Spinal cord (tissue), 10 donors: Measurements from ENCODE around the gene APBB1IP. TPM values are rescaled to one million over a fixed set of nuclear protein-coding genes. Genes with fewer than 3 reads are reported as not detected.
"Not testable (repeated sequence)": the region's sequence is repeated elsewhere in the genome, so short reads cannot be mapped to it uniquely, and the experiment has no call there.

ENCODE experiments used
- DNase-seq, 6 donors: peaks; one replicate each; pipeline versions ENCODE4 v3.0.0 to v3.0.0-alpha.2; 2013 to 2015; ENCODE audit warnings: low spot score in 6 of 6, low read depth in 4 of 6
- H3K27ac ChIP-seq: one replicate; pipeline ENCODE4 v1.5.1; 2013; ENCODE audit warnings: low read depth, low read length, control low read depth
- H3K27me3 ChIP-seq: one replicate; pipeline ENCODE4 v1.6.1; 2013; ENCODE audit warnings: low read length; ENCODE audit not compliant: control insufficient read depth, insufficient read depth
- H3K36me3 ChIP-seq: one replicate; pipeline ENCODE4 v1.6.1; 2013; ENCODE audit warnings: low read length; ENCODE audit not compliant: control insufficient read depth, insufficient read depth
- H3K4me1 ChIP-seq: one replicate; pipeline ENCODE4 v1.6.1; 2013; ENCODE audit warnings: low read length; ENCODE audit not compliant: control insufficient read depth, insufficient read depth
- H3K4me3 ChIP-seq: one replicate; pipeline ENCODE4 v1.5.1; 2013; ENCODE audit warnings: low read depth, low read length, control low read depth
- H3K9me3 ChIP-seq: one replicate; pipeline ENCODE4 v1.6.1; 2013; ENCODE audit warnings: low read length; ENCODE audit not compliant: control insufficient read depth, insufficient read depth
- WGBS: methylation state at CpG from one replicate; pipeline ENCODE4 v1.1.5; 2013; ENCODE audit warnings: missing lambda C conversion rate; ENCODE audit not compliant: insufficient coverage; 5-methylcytosine and 5-hydroxymethylcytosine counted together
- polyA plus RNA-seq, 2 donors: library from polyadenylated mRNA; unstranded; fragments of 120-200 nt; gene quantifications; one replicate each; pipeline ENCODE4 v1.2.1, GENCODE V29; 2013; ENCODE audit not compliant: insufficient read length in 2 of 2
- total RNA-seq, 2 donors: library from RNA; depleted of rRNA in 1 of 2; stranded (reverse); fragments of 120-200 nt in 1 of 2; fragments of >200 nt in 1 of 2; gene quantifications; one replicate each; pipeline versions ENCODE4 v1.2.3 to v1.2.4, GENCODE V29; 2013 to 2014
- donor health status: healthy.

APBB1IP gene
- total and polyA plus RNA-seq, 4 donors: 3.7 to 20.4 (median 10.4) TPM

GRCh38 chr10:26499426-26499825, 61.3 kb downstream of the APBB1IP start:
- H3K4me1 ChIP-seq: no peaks in the 10 kb centered on the region
- DNase-seq: no peak
- H3K9me3 ChIP-seq: no peaks in the 10 kb centered on the region
- H3K27ac ChIP-seq: no peak overlapping the region
- H3K27me3 ChIP-seq: no peaks in the 10 kb centered on the region
- H3K4me3 ChIP-seq: no peak overlapping the region
- H3K36me3 ChIP-seq: no peaks in the 10 kb centered on the region

GRCh38 chr10:26502986-26503385, 64.8 kb downstream of the APBB1IP start:
- 100% methylated on average over 3 of the region's 6 CpGs for WGBS
- Histone ChIP-seq H3K4me1 (no peaks in the 10 kb centered on the region), H3K27ac (no peak overlapping the region), H3K4me3 (no peak overlapping the region), H3K36me3 (no peaks in the 10 kb centered on the region), H3K9me3 (no peaks in the 10 kb centered on the region), H3K27me3 (no peaks in the 10 kb centered on the region)
- DNase-seq: no peak

DNA sequence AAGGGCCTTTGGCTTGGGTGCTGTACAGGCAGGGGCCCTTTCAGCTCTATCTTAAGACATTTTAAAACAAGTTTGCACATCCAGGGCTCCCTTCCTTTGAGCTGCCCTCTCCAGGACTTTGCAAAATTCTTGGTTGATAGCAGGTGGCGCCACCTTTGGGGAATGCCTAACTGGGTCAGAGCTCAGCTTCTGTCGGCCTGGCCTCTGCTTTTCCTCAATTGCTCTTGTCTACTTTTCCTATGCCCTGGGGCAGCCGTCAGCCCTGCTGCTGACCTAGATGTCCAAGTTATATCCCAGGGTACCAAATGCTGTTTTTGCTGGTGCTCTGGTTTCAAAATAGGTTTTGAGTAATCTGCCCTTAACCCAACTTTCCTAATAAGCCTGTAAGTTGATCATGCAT, 65.8 kb downstream of the APBB1IP start:
- DNase-seq: no peak
- Histone ChIP-seq H3K4me3 (no peak overlapping the region), H3K9me3 (no peaks in the 10 kb centered on the region)

GRCh38 chr10:26504429-26504828, 66.3 kb downstream of the APBB1IP start:
- WGBS: 93% methylated on average over 4 of the region's 10 CpGs
- not testable (repeated sequence) for H3K9me3 ChIP-seq, DNase-seq, H3K36me3 ChIP-seq, H3K27ac ChIP-seq, H3K4me3 ChIP-seq, H3K4me1 ChIP-seq, H3K27me3 ChIP-seq

More for the DNA sequence above, 65.8 kb downstream of the APBB1IP start:
- no peaks in the 10 kb centered on the region for H3K27me3 ChIP-seq
- 50% methylated on average over 2 of the region's 3 CpGs for WGBS
- H3K4me1 ChIP-seq: no peaks in the 10 kb centered on the region
- H3K27ac ChIP-seq: no peak overlapping the region
- no peaks in the 10 kb centered on the region for H3K36me3 ChIP-seq

- 97% methylated on average over 5 of the region's 5 CpGs for WGBS
Observed at GRCh38 chr10:26505491-26505890, 67.3 kb downstream of the APBB1IP start.

DNA sequence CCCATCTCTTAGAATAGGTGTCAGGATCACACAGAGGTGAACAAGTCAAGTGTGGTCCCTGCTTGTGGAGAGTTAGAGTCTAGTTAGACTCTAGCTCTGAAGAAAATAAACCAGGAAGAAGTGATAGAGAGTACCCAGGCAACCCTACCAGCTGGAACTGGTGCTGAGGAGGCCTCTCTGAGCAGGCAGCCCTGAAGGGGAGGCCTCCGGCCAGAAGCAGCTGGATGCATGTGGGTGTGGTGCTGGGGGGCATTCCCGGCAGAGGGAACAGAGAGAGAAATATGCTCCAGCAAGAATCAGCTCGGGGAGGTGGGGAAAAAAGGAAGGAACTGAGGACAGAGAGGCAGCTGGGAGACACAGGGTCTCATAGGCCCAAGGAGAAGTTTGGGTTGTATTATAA, 68.6 kb downstream of the APBB1IP start:
- H3K36me3 ChIP-seq: no peaks in the 10 kb centered on the region
- H3K27me3 ChIP-seq: no peaks in the 10 kb centered on the region
- H3K4me1 ChIP-seq: no peaks in the 10 kb centered on the region
- no peak for DNase-seq
- H3K4me3 ChIP-seq: no peak overlapping the region
- WGBS: 84% methylated on average over 3 of the region's 3 CpGs
- H3K27ac ChIP-seq: no peak overlapping the region
- no peaks in the 10 kb centered on the region for H3K9me3 ChIP-seq

More at GRCh38 chr10:26505491-26505890, 67.3 kb downstream of the APBB1IP start:
- H3K27ac ChIP-seq: no peak overlapping the region
- no peak overlapping the region for H3K4me3 ChIP-seq
- no peaks in the 10 kb centered on the region for H3K4me1 ChIP-seq
- no peaks in the 10 kb centered on the region for H3K27me3 ChIP-seq
- DNase-seq: no peak
- H3K9me3 ChIP-seq: no peaks in the 10 kb centered on the region
- no peaks in the 10 kb centered on the region for H3K36me3 ChIP-seq

DNA sequence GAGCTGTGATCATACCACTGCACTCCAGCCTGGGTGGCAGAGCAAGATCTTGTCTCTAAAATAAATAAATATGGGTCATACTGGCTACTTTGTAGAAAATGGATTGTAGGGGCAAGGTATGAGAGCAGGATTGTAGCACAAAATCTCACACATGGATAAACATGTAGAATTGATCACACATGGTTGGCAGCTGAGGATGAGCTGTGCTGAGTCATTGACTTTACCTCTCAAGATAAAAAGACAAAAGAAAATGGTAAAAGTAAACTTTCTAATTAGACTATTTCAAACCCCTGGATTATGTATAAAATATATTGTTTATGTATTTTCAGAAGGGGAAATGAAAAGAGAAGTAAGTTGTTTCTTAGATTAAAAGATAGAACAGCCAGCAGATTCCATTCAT, 69.3 kb downstream of the APBB1IP start:
- H3K4me1 ChIP-seq: no peaks in the 10 kb centered on the region
- no peaks in the 10 kb centered on the region for H3K27me3 ChIP-seq
- H3K27ac ChIP-seq: no peak overlapping the region
- H3K4me3 ChIP-seq: no peak overlapping the region
- no peak for DNase-seq
- no peaks in the 10 kb centered on the region for H3K9me3 ChIP-seq
- H3K36me3 ChIP-seq: no peaks in the 10 kb centered on the region

GRCh38 chr10:26508016-26508415, 69.9 kb downstream of the APBB1IP start:
- H3K4me1 ChIP-seq: no peaks in the 10 kb centered on the region
- H3K4me3 ChIP-seq: no peak overlapping the region
- peak in 2 of 6 donors; percentile 20 to 48 for DNase-seq
- no peaks in the 10 kb centered on the region for H3K9me3 ChIP-seq
- no CpG with 5 or more reads among the region's 4 CpGs for WGBS
- H3K36me3 ChIP-seq: no peaks in the 10 kb centered on the region
- no peak overlapping the region for H3K27ac ChIP-seq
- H3K27me3 ChIP-seq: no peaks in the 10 kb centered on the region

DNA sequence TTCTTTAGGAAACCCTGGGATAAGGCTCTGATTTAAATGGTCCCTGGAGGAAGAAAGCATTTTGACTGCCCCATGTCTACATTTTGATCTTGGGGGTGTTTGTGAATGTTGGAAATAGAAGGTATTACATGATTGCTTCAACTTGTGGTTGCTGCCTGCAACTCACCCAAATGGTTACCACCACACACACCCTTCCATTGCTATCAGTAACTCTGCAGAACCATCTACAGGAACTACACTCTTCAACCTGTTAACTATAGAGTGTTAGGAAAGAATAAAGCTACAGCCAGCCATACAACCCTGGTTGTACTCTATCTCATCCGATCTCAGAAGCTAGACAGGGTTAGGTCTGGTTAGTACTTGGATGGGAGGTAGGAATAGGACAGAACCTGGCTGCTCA, 71.2 kb downstream of the APBB1IP start:
- Histone ChIP-seq H3K4me1 (no peaks in the 10 kb centered on the region), H3K27me3 (no peaks in the 10 kb centered on the region), H3K9me3 (no peaks in the 10 kb centered on the region), H3K36me3 (no peaks in the 10 kb centered on the region), H3K27ac (no peak overlapping the region), H3K4me3 (no peak overlapping the region)
- no peak for DNase-seq
- WGBS: no CpG with 5 or more reads among the region's 1 CpG

DNA sequence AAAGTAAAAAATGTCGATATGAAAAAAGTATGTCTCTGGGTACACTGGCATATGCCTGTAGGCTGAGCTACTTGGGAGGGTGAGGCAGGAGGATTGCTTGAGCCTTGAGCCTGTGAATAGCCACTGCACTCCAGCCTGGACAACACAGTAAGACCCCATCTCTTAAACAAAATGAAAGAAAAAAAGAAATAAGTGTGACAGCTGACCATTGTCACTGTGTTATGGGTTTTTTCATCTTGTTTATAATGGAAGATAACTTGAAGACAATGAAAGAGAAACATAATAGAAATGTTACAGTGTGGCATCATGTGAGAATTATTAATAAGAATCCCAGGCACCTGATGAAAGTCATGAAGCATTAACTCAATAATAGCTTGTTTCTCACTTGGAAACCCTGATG, 75.0 kb downstream of the APBB1IP start:
- no CpG with 5 or more reads among the region's 1 CpG for WGBS
- peaks cover 4% of the 10 kb centered on the region for H3K4me1 ChIP-seq
- no peaks in the 10 kb centered on the region for H3K36me3 ChIP-seq
- no peak overlapping the region for H3K27ac ChIP-seq
- DNase-seq: no peak
- no peak overlapping the region for H3K4me3 ChIP-seq
- H3K9me3 ChIP-seq: no peaks in the 10 kb centered on the region
- no peaks in the 10 kb centered on the region for H3K27me3 ChIP-seq
